WTC11 (cell line): Measurements from ENCODE around the gene FAM200A. TPM values are rescaled to one million over a fixed set of nuclear protein-coding genes. Genes with fewer than 3 reads are reported as not detected.

Experiments used
- ATAC-seq: fragments of 200-7000 bp; cut with Tn5 transposase; 2 replicates; pipeline ENCODE4 v1.10.0; 2021; ENCODE audit warnings: mild to moderate bottlenecking, moderate library complexity
- CTCF ChIA-PET: fragments of 300-600 bp; sonication (Branson Sonifier 250); formaldehyde crosslinking; loops from one replicate; lab custom pipeline; 2021; ENCODE audit warnings: antibody characterized with exemption; lab: Charles Lee
- POLR2A ChIA-PET: fragments of 350-600 bp; sonication (Branson Sonifier 250); formaldehyde crosslinking; loops from one replicate; lab custom pipeline; 2021; ENCODE audit warnings: antibody characterized with exemption; lab: Charles Lee
- DNase-seq: peaks from one replicate; pipeline ENCODE4 v3.0.0; 2021; ENCODE audit warnings: low spot score
- H3K27ac Mint-ChIP-seq: 2 replicates; pipeline ENCODE4 v1.8.0; 2021; ENCODE audit warnings: mixed read lengths
- H3K27me3 Mint-ChIP-seq: 2 replicates; pipeline ENCODE4 v1.8.0; 2021; ENCODE audit warnings: low read depth, mild to moderate bottlenecking, moderate library complexity, mixed read lengths
- H3K36me3 Mint-ChIP-seq: 2 replicates; pipeline ENCODE4 v1.8.0; 2021; ENCODE audit warnings: mixed read lengths
- H3K4me1 Mint-ChIP-seq: 2 replicates; pipeline ENCODE4 v1.8.0; 2022; ENCODE audit warnings: mixed read lengths
- H3K4me3 Mint-ChIP-seq: 2 replicates; pipeline ENCODE4 v1.8.0; 2021; ENCODE audit warnings: mild to moderate bottlenecking, moderate library complexity, mixed read lengths
- H3K9me3 Mint-ChIP-seq: 2 replicates; pipeline ENCODE4 v1.8.0; 2021; ENCODE audit warnings: mixed read lengths
- ESRRA ChIP-seq: sonication (generic); formaldehyde crosslinking; IDR thresholded peaks from 2 replicates; pipeline ENCODE4 v1.8.1; 2022; ENCODE audit warnings: mild to moderate bottlenecking, missing genetic modification reagents, borderline replicate concordance
- ETV6 ChIP-seq: sonication (generic); formaldehyde crosslinking; IDR thresholded peaks from 2 replicates; pipeline ENCODE4 v1.8.1; 2022; ENCODE audit warnings: mild to moderate bottlenecking, missing genetic modification reagents
- NR2C2 ChIP-seq: sonication (generic); formaldehyde crosslinking; IDR thresholded peaks from 2 replicates; pipeline ENCODE4 v1.8.0; 2022; ENCODE audit warnings: mild to moderate bottlenecking, missing genetic modification reagents
- SMAD4 ChIP-seq: sonication (generic); formaldehyde crosslinking; IDR thresholded peaks from 2 replicates; pipeline ENCODE4 v1.8.0; 2022; ENCODE audit warnings: mild to moderate bottlenecking, missing genetic modification reagents
- TEAD1 ChIP-seq: sonication (generic); formaldehyde crosslinking; IDR thresholded peaks from 2 replicates; pipeline ENCODE4 v1.8.0; 2022; ENCODE audit warnings: mild to moderate bottlenecking, missing genetic modification reagents
- ZNF263 ChIP-seq: sonication (generic); formaldehyde crosslinking; IDR thresholded peaks from 2 replicates; pipeline ENCODE4 v1.8.1; 2022; ENCODE audit warnings: low read depth, mild to moderate bottlenecking, moderate library complexity, missing genetic modification reagents
- total RNA-seq: library from RNA; stranded (reverse); gene quantifications from 3 replicates; pipeline ENCODE4 v1.2.3, GENCODE V29; 2021
- TF ChIP-seq, protein P1 (sequence below): sonication (generic); formaldehyde crosslinking; IDR thresholded peaks from 2 replicates; pipeline ENCODE4 v1.8.0; 2022; ENCODE audit warnings: mild to moderate bottlenecking, missing genetic modification reagents
- TF ChIP-seq, protein P2 (sequence below): sonication (generic); formaldehyde crosslinking; IDR thresholded peaks from 2 replicates; pipeline ENCODE4 v1.8.1; 2023; ENCODE audit warnings: mild to moderate bottlenecking, missing genetic modification reagents, moderate library complexity
- TF ChIP-seq, protein P3 (sequence below): fragments of 250-450 bp; sonication (Bioruptor Pico); IDR thresholded peaks from 2 replicates; pipeline ENCODE4 v1.9.0; 2021; ENCODE audit warnings: moderate library complexity, mild to moderate bottlenecking, inconsistent platforms, borderline replicate concordance
- TF ChIP-seq, protein P4 (sequence below): sonication (generic); formaldehyde crosslinking; IDR thresholded peaks from 2 replicates; pipeline ENCODE4 v1.8.1; 2022; ENCODE audit warnings: missing genetic modification reagents, borderline replicate concordance

The FAM200A gene
- total RNA-seq, 1 experiment from 2014 or later, result 5.9 TPM

DNA sequence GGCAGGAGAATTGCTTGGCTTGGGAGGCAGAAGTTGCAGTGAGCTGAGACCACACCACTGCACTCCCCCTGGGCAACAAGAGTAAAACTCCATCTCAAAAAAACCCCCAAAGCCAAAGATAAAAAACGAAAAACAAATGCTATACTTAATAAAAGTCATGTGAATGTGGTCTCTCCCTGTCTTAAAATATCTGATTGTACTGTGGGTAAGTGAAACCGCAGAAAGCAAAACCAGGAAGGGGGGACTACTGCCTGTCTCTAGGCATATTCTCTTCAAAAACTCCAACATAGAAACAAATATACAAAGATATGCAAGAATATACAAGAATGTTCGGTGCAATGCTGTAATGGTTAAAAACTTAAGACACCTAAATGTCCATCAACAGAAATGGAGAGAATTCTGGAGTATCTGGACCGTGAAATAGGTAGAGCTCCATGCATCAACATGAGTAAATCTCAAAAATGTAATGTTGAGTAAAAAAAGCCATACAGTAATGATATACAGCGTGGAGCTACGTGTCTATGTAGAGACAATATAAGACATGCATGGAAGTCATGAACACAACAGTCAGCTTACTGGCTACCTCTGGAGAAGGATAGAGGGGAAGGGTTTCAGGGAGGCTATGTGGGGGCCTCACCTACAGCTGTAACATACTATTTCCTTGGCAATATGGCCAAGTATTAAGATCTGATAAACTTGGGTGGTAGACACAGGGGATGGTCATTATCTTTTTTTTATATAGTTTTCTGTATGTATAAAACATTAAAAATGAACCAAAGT lies 54.0 kb downstream of the FAM200A start:
- Mint-ChIP-seq H3K36me3 (peaks cover 42% of the 10 kb centered on the region), H3K4me3 (peak overlapping the region; percentile 99), H3K27ac (0 out of 2 replicates have a peak overlapping the region, but pooled peaks have one; percentile 57), H3K27me3 (no peaks in the 10 kb centered on the region), H3K4me1 (peaks cover 15% of the 10 kb centered on the region), H3K9me3 (peaks cover 25% of the 10 kb centered on the region)
- ATAC-seq (no peak), DNase-seq (no peak)
- TF ChIP-seq NR2C2 (no peak), ETV6 (CRISPR knock-in tag) (no peak), ESRRA (no peak), SMAD4 (CRISPR knock-in tag) (no peak), TEAD1 (CRISPR knock-in tag) (no peak), ZNF263 (CRISPR knock-in tag) (no peak)
- TF ChIP-seq, protein P1, sequence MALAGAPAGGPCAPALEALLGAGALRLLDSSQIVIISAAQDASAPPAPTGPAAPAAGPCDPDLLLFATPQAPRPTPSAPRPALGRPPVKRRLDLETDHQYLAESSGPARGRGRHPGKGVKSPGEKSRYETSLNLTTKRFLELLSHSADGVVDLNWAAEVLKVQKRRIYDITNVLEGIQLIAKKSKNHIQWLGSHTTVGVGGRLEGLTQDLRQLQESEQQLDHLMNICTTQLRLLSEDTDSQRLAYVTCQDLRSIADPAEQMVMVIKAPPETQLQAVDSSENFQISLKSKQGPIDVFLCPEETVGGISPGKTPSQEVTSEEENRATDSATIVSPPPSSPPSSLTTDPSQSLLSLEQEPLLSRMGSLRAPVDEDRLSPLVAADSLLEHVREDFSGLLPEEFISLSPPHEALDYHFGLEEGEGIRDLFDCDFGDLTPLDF, result no peak
- TF ChIP-seq, protein P2, sequence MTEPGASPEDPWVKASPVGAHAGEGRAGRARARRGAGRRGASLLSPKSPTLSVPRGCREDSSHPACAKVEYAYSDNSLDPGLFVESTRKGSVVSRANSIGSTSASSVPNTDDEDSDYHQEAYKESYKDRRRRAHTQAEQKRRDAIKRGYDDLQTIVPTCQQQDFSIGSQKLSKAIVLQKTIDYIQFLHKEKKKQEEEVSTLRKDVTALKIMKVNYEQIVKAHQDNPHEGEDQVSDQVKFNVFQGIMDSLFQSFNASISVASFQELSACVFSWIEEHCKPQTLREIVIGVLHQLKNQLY (CRISPR knock-in tag), result no peak
- TF ChIP-seq, protein P3, sequence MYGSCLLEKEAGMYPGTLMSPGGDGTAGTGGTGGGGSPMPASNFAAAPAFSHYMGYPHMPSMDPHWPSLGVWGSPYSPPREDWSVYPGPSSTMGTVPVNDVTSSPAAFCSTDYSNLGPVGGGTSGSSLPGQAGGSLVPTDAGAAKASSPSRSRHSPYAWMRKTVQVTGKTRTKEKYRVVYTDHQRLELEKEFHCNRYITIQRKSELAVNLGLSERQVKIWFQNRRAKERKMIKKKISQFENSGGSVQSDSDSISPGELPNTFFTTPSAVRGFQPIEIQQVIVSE (CRISPR knock-in tag), result no peak
- TF ChIP-seq, protein P4, sequence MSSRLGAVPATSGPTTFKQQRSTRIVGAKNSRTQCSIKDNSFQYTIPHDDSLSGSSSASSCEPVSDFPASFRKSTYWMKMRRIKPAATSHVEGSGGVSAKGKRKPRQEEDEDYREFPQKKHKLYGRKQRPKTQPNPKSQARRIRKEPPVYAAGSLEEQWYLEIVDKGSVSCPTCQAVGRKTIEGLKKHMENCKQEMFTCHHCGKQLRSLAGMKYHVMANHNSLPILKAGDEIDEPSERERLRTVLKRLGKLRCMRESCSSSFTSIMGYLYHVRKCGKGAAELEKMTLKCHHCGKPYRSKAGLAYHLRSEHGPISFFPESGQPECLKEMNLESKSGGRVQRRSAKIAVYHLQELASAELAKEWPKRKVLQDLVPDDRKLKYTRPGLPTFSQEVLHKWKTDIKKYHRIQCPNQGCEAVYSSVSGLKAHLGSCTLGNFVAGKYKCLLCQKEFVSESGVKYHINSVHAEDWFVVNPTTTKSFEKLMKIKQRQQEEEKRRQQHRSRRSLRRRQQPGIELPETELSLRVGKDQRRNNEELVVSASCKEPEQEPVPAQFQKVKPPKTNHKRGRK (CRISPR knock-in tag), result no peak
- ChIA-PET POLR2A (no interaction called here), CTCF (no interaction called here)

Other genes starting within 250 kb of the FAM200A start
- 149 to 160 TPM (median 150 TPM) in 3 replicates for gene ARPC1A, start 226.2 kb downstream of the FAM200A start, total RNA-seq
- 63.3 to 70.2 TPM (median 66.2 TPM) in 3 replicates for gene ARPC1B, start 177.4 kb downstream of the FAM200A start, total RNA-seq
- gene PDAP1, start 143.5 kb downstream of the FAM200A start, total RNA-seq, result 157 to 177 TPM (median 160 TPM) in 3 replicates
- gene BUD31, start 143.1 kb downstream of the FAM200A start, total RNA-seq, result 98.4 to 99.5 TPM (median 98.7 TPM) in 3 replicates
- gene PTCD1, start 113.3 kb downstream of the FAM200A start, total RNA-seq, result 8.8 to 11.4 TPM (median 11.1 TPM) in 3 replicates
- gene CPSF4, start 113.2 kb downstream of the FAM200A start, total RNA-seq, result 79.1 to 109 TPM (median 85.8 TPM) in 3 replicates
- gene ATP5MF, start 85.9 kb downstream of the FAM200A start, total RNA-seq, result 454 to 480 TPM (median 463 TPM) in 3 replicates
- gene ZNF789, start 79.2 kb downstream of the FAM200A start, total RNA-seq, result 11.7 to 14.0 TPM (median 12.8 TPM) in 3 replicates
- gene ZNF394, start 51.8 kb downstream of the FAM200A start, total RNA-seq, result 23.0 to 24.0 TPM (median 23.1 TPM) in 3 replicates
- 14.5 to 15.7 TPM (median 15.5 TPM) in 3 replicates for gene ZKSCAN5, start 47.5 kb downstream of the FAM200A start, total RNA-seq
- 37.1 to 40.4 TPM (median 38.2 TPM) in 3 replicates for gene ZNF655, start 6.5 kb upstream of the FAM200A start, total RNA-seq
- 0.78 to 0.81 TPM (median 0.78 TPM) in 3 replicates for gene TMEM225B, start 46.2 kb upstream of the FAM200A start, total RNA-seq
- gene ZSCAN25, start 64.8 kb upstream of the FAM200A start, total RNA-seq, result 16.3 to 20.1 TPM (median 19.9 TPM) in 3 replicates
- 0.39 to 0.78 TPM (median 0.76 TPM) in 3 replicates for gene CYP3A5, start 127.9 kb upstream of the FAM200A start, total RNA-seq
- not detected in 3 replicates for gene CYP3A7, start 183.1 kb upstream of the FAM200A start, total RNA-seq
- gene CYP3A4, start 232.1 kb upstream of the FAM200A start, total RNA-seq, result 0.32 to 0.50 TPM (median 0.33 TPM) in 3 replicates